IPS-15b (cell line): ENCODE results near the gene ANP32A.

Experiments used
- H3K27me3 ChIP-seq: one replicate; pipeline ENCODE4 v1.6.1; 2013; ENCODE audit warnings: low read length; ENCODE audit not compliant: control insufficient read depth, insufficient read depth
- H3K36me3 ChIP-seq: one replicate; pipeline ENCODE4 v1.6.1; 2013; ENCODE audit warnings: low read length; ENCODE audit not compliant: control insufficient read depth, insufficient read depth
- H3K4me1 ChIP-seq: one replicate; pipeline ENCODE4 v1.6.1; 2013; ENCODE audit warnings: mild to moderate bottlenecking, low read length; ENCODE audit not compliant: control insufficient read depth, insufficient read depth
- H3K4me3 ChIP-seq: one replicate; pipeline ENCODE4 v1.5.1; 2013; ENCODE audit warnings: low read depth, low read length
- H3K9ac ChIP-seq: one replicate; pipeline ENCODE4 v1.6.1; 2013; ENCODE audit warnings: low read depth, mild to moderate bottlenecking, low read length
- H3K9me3 ChIP-seq: one replicate; pipeline ENCODE4 v1.6.1; 2013; ENCODE audit warnings: mild to moderate bottlenecking, low read length; ENCODE audit not compliant: control insufficient read depth, insufficient read depth

Gene ANP32A

GRCh38 chr15:68794307-68794706 lies 26.4 kb downstream of the ANP32A start:
- no peak overlapping the region for H3K9ac ChIP-seq
- no peaks in the 10 kb centered on the region for H3K27me3 ChIP-seq
- H3K9me3 ChIP-seq = no peaks in the 10 kb centered on the region
- peaks cover 61% of the 10 kb centered on the region for H3K4me1 ChIP-seq
- no peak overlapping the region for H3K4me3 ChIP-seq
- no peaks in the 10 kb centered on the region for H3K36me3 ChIP-seq

- Histone ChIP-seq H3K36me3 (no peaks in the 10 kb centered on the region), H3K27me3 (no peaks in the 10 kb centered on the region), H3K4me3 (no peak overlapping the region), H3K4me1 (peaks cover 66% of the 10 kb centered on the region), H3K9ac (no peak overlapping the region), H3K9me3 (no peaks in the 10 kb centered on the region)
Measured at GRCh38 chr15:68793776-68794175, 26.9 kb downstream of the ANP32A start.

GRCh38 chr15:68792901-68793766 lies 27.6 kb downstream of the ANP32A start:
- Histone ChIP-seq H3K27me3 (no peaks in the 10 kb centered on the region), H3K4me1 (peaks cover 63% of the 10 kb centered on the region), H3K9ac (no peak overlapping the region), H3K4me3 (no peak overlapping the region), H3K36me3 (peaks cover 2% of the 10 kb centered on the region), H3K9me3 (no peaks in the 10 kb centered on the region)

GRCh38 chr15:68791431-68792283 lies 29.0 kb downstream of the ANP32A start:
- Histone ChIP-seq H3K4me1 (peaks cover 66% of the 10 kb centered on the region), H3K36me3 (peaks cover 13% of the 10 kb centered on the region), H3K9ac (no peak overlapping the region), H3K27me3 (no peaks in the 10 kb centered on the region), H3K4me3 (no peak overlapping the region), H3K9me3 (no peaks in the 10 kb centered on the region)

- no peak overlapping the region for H3K9ac ChIP-seq
- H3K27me3 ChIP-seq = no peaks in the 10 kb centered on the region
- H3K4me1 ChIP-seq = peaks cover 64% of the 10 kb centered on the region
- no peak overlapping the region for H3K4me3 ChIP-seq
- H3K36me3 ChIP-seq = peaks cover 18% of the 10 kb centered on the region
- H3K9me3 ChIP-seq = no peaks in the 10 kb centered on the region
Measured at GRCh38 chr15:68790910-68791309, 29.8 kb downstream of the ANP32A start.

GRCh38 chr15:68790242-68790575 lies 30.5 kb downstream of the ANP32A start:
- Histone ChIP-seq H3K9ac (no peak overlapping the region), H3K9me3 (no peaks in the 10 kb centered on the region), H3K27me3 (no peaks in the 10 kb centered on the region), H3K36me3 (peaks cover 21% of the 10 kb centered on the region), H3K4me1 (peaks cover 60% of the 10 kb centered on the region), H3K4me3 (no peak overlapping the region)

GRCh38 chr15:68789534-68790241 lies 31.0 kb downstream of the ANP32A start:
- Histone ChIP-seq H3K9me3 (no peaks in the 10 kb centered on the region), H3K4me1 (peaks cover 55% of the 10 kb centered on the region), H3K9ac (peak overlapping the region; percentile 24), H3K4me3 (no peak overlapping the region), H3K36me3 (peaks cover 23% of the 10 kb centered on the region), H3K27me3 (no peaks in the 10 kb centered on the region)

GRCh38 chr15:68789091-68789490 lies 31.6 kb downstream of the ANP32A start:
- Histone ChIP-seq H3K4me1 (peaks cover 49% of the 10 kb centered on the region), H3K4me3 (no peak overlapping the region), H3K9me3 (no peaks in the 10 kb centered on the region), H3K27me3 (no peaks in the 10 kb centered on the region), H3K36me3 (peaks cover 26% of the 10 kb centered on the region), H3K9ac (peak overlapping the region; percentile 24)

GRCh38 chr15:68788264-68788624 lies 32.5 kb downstream of the ANP32A start:
- H3K36me3 ChIP-seq = peaks cover 26% of the 10 kb centered on the region
- H3K27me3 ChIP-seq = no peaks in the 10 kb centered on the region
- H3K9me3 ChIP-seq = no peaks in the 10 kb centered on the region
- no peak overlapping the region for H3K4me3 ChIP-seq
- H3K4me1 ChIP-seq = peaks cover 41% of the 10 kb centered on the region
- H3K9ac ChIP-seq = no peak overlapping the region

- Histone ChIP-seq H3K27me3 (no peaks in the 10 kb centered on the region), H3K4me1 (peaks cover 36% of the 10 kb centered on the region), H3K36me3 (peaks cover 26% of the 10 kb centered on the region), H3K4me3 (no peak overlapping the region), H3K9me3 (no peaks in the 10 kb centered on the region), H3K9ac (no peak overlapping the region)
Measured at GRCh38 chr15:68787609-68788263, 33.0 kb downstream of the ANP32A start.

- peaks cover 36% of the 10 kb centered on the region for H3K36me3 ChIP-seq
- H3K27me3 ChIP-seq = no peaks in the 10 kb centered on the region
- H3K4me1 ChIP-seq = peaks cover 32% of the 10 kb centered on the region
- no peaks in the 10 kb centered on the region for H3K9me3 ChIP-seq
- no peak overlapping the region for H3K4me3 ChIP-seq
- no peak overlapping the region for H3K9ac ChIP-seq
Measured at GRCh38 chr15:68786753-68787152, 33.9 kb downstream of the ANP32A start.
